HEK293 (cell line): ENCODE measurements around the gene CPNE5.

ENCODE experiments used
- HOXA7 ChIP-seq: sonication (generic); formaldehyde crosslinking; IDR thresholded peaks from 2 replicates; pipeline ENCODE4 v1.8.1; 2022; ENCODE audit warnings: missing genetic modification reagents, borderline replicate concordance
- KLF17 ChIP-seq: fragments of 450-650 bp; formaldehyde crosslinking; IDR thresholded peaks from 2 replicates; pipeline ENCODE4 v1.5.1; 2016; ENCODE audit warnings: missing biosample characterization, missing genetic modification characterization
- ZBTB21 ChIP-seq: fragments of 450-650 bp; formaldehyde crosslinking; IDR thresholded peaks from 2 replicates; pipeline ENCODE4 v1.5.1; 2017; ENCODE audit warnings: missing biosample characterization, missing genetic modification characterization
- ZNF23 ChIP-seq: fragments of 450-650 bp; formaldehyde crosslinking; IDR thresholded peaks from 2 replicates; pipeline ENCODE4 v1.5.1; 2016; ENCODE audit warnings: missing biosample characterization, missing genetic modification characterization, borderline replicate concordance
- ZNF571 ChIP-seq: fragments of 450-650 bp; formaldehyde crosslinking; IDR thresholded peaks from 2 replicates; pipeline ENCODE4 v1.5.0; 2017; ENCODE audit warnings: missing biosample characterization, missing genetic modification characterization
- TF ChIP-seq, protein P1 (sequence below): fragments of 450-650 bp; formaldehyde crosslinking; IDR thresholded peaks from 2 replicates; pipeline ENCODE4 v1.5.1; 2016; ENCODE audit warnings: missing biosample characterization, missing genetic modification characterization

- TF ChIP-seq, protein P1, sequence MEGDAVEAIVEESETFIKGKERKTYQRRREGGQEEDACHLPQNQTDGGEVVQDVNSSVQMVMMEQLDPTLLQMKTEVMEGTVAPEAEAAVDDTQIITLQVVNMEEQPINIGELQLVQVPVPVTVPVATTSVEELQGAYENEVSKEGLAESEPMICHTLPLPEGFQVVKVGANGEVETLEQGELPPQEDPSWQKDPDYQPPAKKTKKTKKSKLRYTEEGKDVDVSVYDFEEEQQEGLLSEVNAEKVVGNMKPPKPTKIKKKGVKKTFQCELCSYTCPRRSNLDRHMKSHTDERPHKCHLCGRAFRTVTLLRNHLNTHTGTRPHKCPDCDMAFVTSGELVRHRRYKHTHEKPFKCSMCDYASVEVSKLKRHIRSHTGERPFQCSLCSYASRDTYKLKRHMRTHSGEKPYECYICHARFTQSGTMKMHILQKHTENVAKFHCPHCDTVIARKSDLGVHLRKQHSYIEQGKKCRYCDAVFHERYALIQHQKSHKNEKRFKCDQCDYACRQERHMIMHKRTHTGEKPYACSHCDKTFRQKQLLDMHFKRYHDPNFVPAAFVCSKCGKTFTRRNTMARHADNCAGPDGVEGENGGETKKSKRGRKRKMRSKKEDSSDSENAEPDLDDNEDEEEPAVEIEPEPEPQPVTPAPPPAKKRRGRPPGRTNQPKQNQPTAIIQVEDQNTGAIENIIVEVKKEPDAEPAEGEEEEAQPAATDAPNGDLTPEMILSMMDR (tag by site-specific recombination): no peak
- TF ChIP-seq ZNF23 (tag by site-specific recombination) (no peak), KLF17 (tag by site-specific recombination) (peak; percentile 100), ZNF571 (no peak), ZBTB21 (tag by site-specific recombination) (no peak), HOXA7 (CRISPR knock-in tag) (no peak)
These were observed 95.5 kb downstream of the CPNE5 start for GRCh38 chr6:36743538-36744303.
